Measurements from ENCODE around the gene PCLAF.

Gene PCLAF

GRCh38 chr15:64341961-64342360 is 39.3 kb downstream of the PCLAF start:
- TF ChIP-seq ZBTB7A (IDR thresholded peaks at IDR 0.05; ENCODE audit: low read depth) (no peak), EGR1 (IDR thresholded peaks at IDR 0.05) (no peak), MAX (IDR thresholded peaks at IDR 0.05) (no peak), REST (IDR thresholded peaks at IDR 0.05; ENCODE audit: low read depth) (no peak), TEAD4 (IDR thresholded peaks at IDR 0.05) (no peak), CEBPB (IDR thresholded peaks at IDR 0.05) (no peak), RAD21 (IDR thresholded peaks at IDR 0.05; ENCODE audit: low read depth) (no peak)

GRCh38 chr15:64340355-64340754 is 40.9 kb downstream of the PCLAF start:
- no peak for TF ChIP-seq TCF12 (IDR thresholded peaks at IDR 0.05; ENCODE audit: low read depth)

GRCh38 chr15:64337761-64338160 is 43.5 kb downstream of the PCLAF start:
- no peak for TF ChIP-seq MAX (IDR thresholded peaks at IDR 0.05)
- no peak for TF ChIP-seq EGR1 (IDR thresholded peaks at IDR 0.05)
- TF ChIP-seq TCF12 (IDR thresholded peaks at IDR 0.05; ENCODE audit: low read depth), result no peak
- no peak for TF ChIP-seq YY1 (IDR thresholded peaks at IDR 0.05; ENCODE audit: low read depth)
- TF ChIP-seq CEBPB (IDR thresholded peaks at IDR 0.05), result no peak
- no peak for TF ChIP-seq ZBTB7A (IDR thresholded peaks at IDR 0.05; ENCODE audit: low read depth)
- TF ChIP-seq FOXM1 (IDR thresholded peaks at IDR 0.05; ENCODE audit: borderline replicate concordance, low read depth), result no peak
- TF ChIP-seq USF1 (IDR thresholded peaks at IDR 0.05), result no peak
- no peak for TF ChIP-seq CREB1 (IDR thresholded peaks at IDR 0.05; ENCODE audit: low read depth)
- no peak for TF ChIP-seq EP300 (IDR thresholded peaks at IDR 0.05; ENCODE audit: borderline replicate concordance)
- TF ChIP-seq TAF1 (IDR thresholded peaks at IDR 0.05; ENCODE audit: low read depth), result no peak
- no peak for TF ChIP-seq RAD21 (IDR thresholded peaks at IDR 0.05; ENCODE audit: low read depth)
- no peak for TF ChIP-seq NFIC (IDR thresholded peaks at IDR 0.05)
- no peak for TF ChIP-seq REST (IDR thresholded peaks at IDR 0.05; ENCODE audit: low read depth)
- TF ChIP-seq TEAD4 (IDR thresholded peaks at IDR 0.05), result no peak

GRCh38 chr15:64333986-64334929 is 47.0 kb downstream of the PCLAF start:
- TF ChIP-seq USF1 (IDR thresholded peaks at IDR 0.05) (no peak), REST (IDR thresholded peaks at IDR 0.05; ENCODE audit: low read depth) (no peak), RAD21 (IDR thresholded peaks at IDR 0.05; ENCODE audit: low read depth) (no peak), ZBTB7A (IDR thresholded peaks at IDR 0.05; ENCODE audit: low read depth) (no peak), TEAD4 (IDR thresholded peaks at IDR 0.05) (no peak)

GRCh38 chr15:64333516-64333915 is 47.7 kb downstream of the PCLAF start:
- TF ChIP-seq CREB1 (IDR thresholded peaks at IDR 0.05; ENCODE audit: low read depth) (no peak), TEAD4 (IDR thresholded peaks at IDR 0.05) (no peak), EGR1 (IDR thresholded peaks at IDR 0.05) (no peak), EP300 (IDR thresholded peaks at IDR 0.05; ENCODE audit: borderline replicate concordance) (no peak), CEBPB (IDR thresholded peaks at IDR 0.05) (no peak), ZBTB7A (IDR thresholded peaks at IDR 0.05; ENCODE audit: low read depth) (no peak), MAX (IDR thresholded peaks at IDR 0.05) (no peak), YY1 (IDR thresholded peaks at IDR 0.05; ENCODE audit: low read depth) (no peak), TAF1 (IDR thresholded peaks at IDR 0.05; ENCODE audit: low read depth) (no peak), TCF12 (IDR thresholded peaks at IDR 0.05; ENCODE audit: low read depth) (no peak), RAD21 (IDR thresholded peaks at IDR 0.05; ENCODE audit: low read depth) (no peak), FOXM1 (IDR thresholded peaks at IDR 0.05; ENCODE audit: borderline replicate concordance, low read depth) (no peak), NFIC (IDR thresholded peaks at IDR 0.05) (no peak), USF1 (IDR thresholded peaks at IDR 0.05) (no peak), REST (IDR thresholded peaks at IDR 0.05; ENCODE audit: low read depth) (no peak)

Data from Ishikawa (cell line).